Stomach (tissue), 9 donors: ENCODE measurements around the gene TBX3. TPM values are rescaled to one million over a fixed set of nuclear protein-coding genes. Genes with fewer than 3 reads are reported as not detected.

ENCODE experiments used
- DNase-seq, 2 donors: peaks; one replicate each; pipeline versions ENCODE4 v3.0.0 to v3.0.0-alpha.2; 2013 to 2019
- H3K27ac ChIP-seq, 5 donors: fragments of 200-600 bp in 4 of 5; sonication (generic) in 4 of 5; one replicate each; pipeline ENCODE4 v1.5.1; 2013 to 2019; ENCODE audit warnings: mild to moderate bottlenecking in 1 of 5, moderate library complexity in 1 of 5
- H3K27me3 ChIP-seq, 3 donors: fragments of 200-600 bp; sonication (generic); one replicate each; pipeline ENCODE4 v1.5.1; 2017 to 2019; ENCODE audit warnings: mixed run types in 1 of 3
- H3K36me3 ChIP-seq, 4 donors: fragments of 200-600 bp; sonication (generic); 1 replicate in 3 of 4; 2 replicates in 1 of 4; pipeline ENCODE4 v1.5.1; 2016 to 2019
- H3K4me1 ChIP-seq, 4 donors: fragments of 200-600 bp; sonication (generic); one replicate each; pipeline ENCODE4 v1.5.1; 2016 to 2019
- H3K4me3 ChIP-seq, 4 donors: fragments of 200-600 bp; sonication (generic) in 3 of 4; one replicate each; pipeline ENCODE4 v1.5.1; 2016 to 2019; ENCODE audit warnings: mild to moderate bottlenecking in 1 of 4
- H3K9me3 ChIP-seq, 4 donors: fragments of 200-600 bp; sonication (generic); one replicate each; pipeline ENCODE4 v1.5.1; 2016 to 2019
- CTCF ChIP-seq, 7 experiments: fragments of 450-650 bp in 4 of 7; fragments of 200-600 bp in 3 of 7; sonication (generic) in 3 of 7; IDR thresholded peaks; one replicate each; pipeline ENCODE4 v1.5.1; 2016 to 2019; ENCODE audit warnings: antibody characterized with exemption in 7 of 7, control low read depth in 2 of 7, mild to moderate bottlenecking in 1 of 7
- EP300 ChIP-seq: sonication (generic); formaldehyde crosslinking; IDR thresholded peaks from one replicate; pipeline ENCODE4 v1.6.1; 2017; ENCODE audit warnings: antibody characterized with exemption
- POLR2A ChIP-seq, 4 donors: fragments of 450-650 bp; IDR thresholded peaks; one replicate each; pipeline ENCODE4 v1.6.1; 2016; ENCODE audit warnings: antibody characterized with exemption in 4 of 4, control low read depth in 2 of 4, mild to moderate bottlenecking in 1 of 4, moderate library complexity in 1 of 4
- POLR2AphosphoS5 ChIP-seq, 3 donors: sonication (generic); formaldehyde crosslinking; IDR thresholded peaks; one replicate each; pipeline ENCODE4 v1.6.1; 2016; ENCODE audit warnings: antibody characterized with exemption in 3 of 3
- WGBS, 5 donors: extraction: QIAGEN DNeasy Blood & Tissue Kit in 3 of 5; methylation state at CpG; one replicate each; pipeline versions ENCODE4 v1.1.5 to v1.1.7; 2013 to 2018; 5-methylcytosine and 5-hydroxymethylcytosine counted together
- intact Hi-C: fragments of 100-400 bp; cut with DNase I; formaldehyde crosslinking; loops from one replicate; pipeline ENCODE4 v1.15.1; 2023; ENCODE audit warnings: low total_unique reads
- polyA plus RNA-seq, 3 donors: library from polyadenylated mRNA; stranded (reverse); fragments of 200-250 nt; gene quantifications; one replicate each; pipeline ENCODE4 v1.2.3, GENCODE V29; 2013
- total RNA-seq, 5 donors: library from RNA; depleted of rRNA; stranded (reverse); fragments of >200 nt; gene quantifications; one replicate each; pipeline versions ENCODE4 v1.1.0 to v1.2.3, GENCODE V29; 2014 to 2016
- donor health status: healthy with polysubstance abuse.
- donor health status: Bipolar disorder and iron deficiency.
- donor health status: healthy.

Gene TBX3
- total and polyA plus RNA-seq, 8 donors: 2.5 to 12.7 (median 5.7) TPM; not detected in 1

DNA sequence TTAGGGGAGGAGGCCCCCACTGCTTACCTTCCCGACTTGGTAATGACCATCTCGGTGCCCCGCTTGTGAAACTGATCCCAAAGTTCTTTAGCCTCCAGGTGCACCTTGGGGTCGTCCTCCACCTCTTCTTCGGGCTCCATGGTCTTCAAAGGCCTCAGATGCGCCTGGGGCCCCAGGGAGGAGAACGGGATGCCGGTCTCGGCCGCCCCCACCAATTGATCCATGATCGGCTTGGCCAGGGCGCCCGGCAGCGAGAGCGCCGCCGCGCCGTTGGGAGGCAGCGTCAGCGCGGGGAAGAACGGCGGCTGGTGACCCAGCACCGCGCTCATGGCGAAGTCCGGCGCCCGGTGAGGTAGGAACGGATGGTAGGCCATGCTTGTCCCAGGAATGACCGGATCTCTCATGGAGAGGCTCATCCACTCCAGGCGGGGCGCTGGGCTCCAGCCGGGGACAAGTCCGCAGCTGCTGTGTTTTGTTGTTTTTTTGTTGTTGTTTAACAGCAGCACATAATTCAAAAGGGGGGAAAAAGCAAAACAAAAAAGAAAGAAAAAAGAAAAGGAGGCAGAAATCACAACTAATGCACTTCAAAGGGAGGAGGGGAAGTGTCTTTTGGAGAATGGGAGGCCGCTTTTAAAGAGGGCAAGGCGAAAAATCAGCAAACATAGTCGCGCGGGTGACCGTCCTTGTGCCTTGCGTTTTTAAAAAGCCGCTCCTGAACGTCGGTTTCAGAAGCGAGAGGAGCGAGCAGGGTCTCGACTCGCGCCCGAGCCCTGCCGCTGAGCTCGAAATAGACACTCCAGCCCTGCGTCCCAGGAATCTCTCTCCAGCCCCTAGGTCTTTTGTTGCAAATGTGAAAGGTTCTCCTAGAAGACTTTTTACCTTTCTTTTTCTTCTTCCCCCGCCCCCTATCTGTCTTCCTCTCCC lies 928 bp downstream of the TBX3 start:
- H3K27ac ChIP-seq: peak overlapping the region; percentile 52 to 90 (median 87)
- no peaks in the 10 kb centered on the region for H3K36me3 ChIP-seq
- DNase-seq: peak; percentile 46 to 72
- WGBS, 5 donors: 4 to 8% (median 5%) methylated on average over 31 to 56 of the region's 56 CpGs
- no peaks in the 10 kb centered on the region for H3K9me3 ChIP-seq
- TF ChIP-seq POLR2AphosphoS5 (IDR thresholded peaks at IDR 0.05) (no peak), POLR2A (IDR thresholded peaks at IDR 0.05) (no peak), CTCF (IDR thresholded peaks at IDR 0.05) (no peak), EP300 (no peak)
- H3K27me3 ChIP-seq: peaks cover 0 to 100% (median 47%) of the 10 kb centered on the region in 3 donors
- intact Hi-C loops: no loop called here
- H3K4me1 ChIP-seq: peaks cover 13 to 42% (median 42%) of the 10 kb centered on the region in 4 donors
- peak overlapping the region; percentile 46 to 58 (median 51) for H3K4me3 ChIP-seq

DNA sequence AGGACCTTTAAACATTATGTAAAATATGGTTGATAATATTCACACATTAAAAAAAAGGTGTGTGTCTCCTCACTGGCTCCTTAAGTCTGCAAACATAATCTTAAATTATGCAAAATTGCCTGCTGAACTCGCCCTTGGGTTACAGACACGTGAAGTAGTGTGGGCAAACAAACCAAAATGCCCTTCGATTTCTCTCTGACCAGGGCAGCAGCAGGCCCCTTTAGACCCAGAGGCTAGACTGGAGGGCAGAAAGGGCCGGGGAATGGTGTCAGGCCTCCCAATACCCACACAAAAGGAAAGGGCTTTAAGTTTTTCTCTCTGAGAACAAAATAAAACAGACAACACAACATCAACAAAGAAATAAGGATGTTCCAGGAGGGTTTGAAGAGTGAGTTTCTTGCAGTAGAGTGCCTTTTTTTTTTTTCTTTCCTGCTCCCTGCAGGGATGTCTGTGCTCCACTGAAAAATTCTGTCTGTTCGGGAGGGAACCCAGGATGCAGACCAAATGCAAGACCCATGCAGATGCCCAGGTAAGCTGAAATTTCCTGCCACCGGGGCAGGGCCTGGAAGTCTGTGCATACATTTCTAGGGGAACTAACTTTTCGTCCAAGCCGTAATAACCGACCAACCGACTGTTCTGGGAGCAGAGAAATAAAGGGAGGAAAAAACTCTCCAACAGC lies 1.7 kb downstream of the TBX3 start:
- WGBS, 5 donors: 30 to 46% (median 41%) methylated on average over 10 of the region's 10 CpGs
- Histone ChIP-seq H3K27me3 (peaks cover 0 to 96% (median 39%) of the 10 kb centered on the region in 3 donors), H3K4me3 (peak overlapping the region; percentile 46 to 58 (median 51)), H3K36me3 (no peaks in the 10 kb centered on the region), H3K4me1 (peaks cover 12 to 42% (median 34%) of the 10 kb centered on the region in 4 donors), H3K9me3 (no peaks in the 10 kb centered on the region), H3K27ac (peak overlapping the region in 4 of 5 donors; percentile 69 to 90 (median 87))
- TF ChIP-seq POLR2A (IDR thresholded peaks at IDR 0.05) (no peak), CTCF (IDR thresholded peaks at IDR 0.05) (no peak), EP300 (no peak), POLR2AphosphoS5 (IDR thresholded peaks at IDR 0.05) (no peak)
- intact Hi-C loops: no loop called here
- DNase-seq: no peak

- intact Hi-C loops: no loop called here
- DNase-seq: peak in 1 of 2 donors; percentile 45
- Histone ChIP-seq H3K36me3 (no peaks in the 10 kb centered on the region), H3K27ac (peak overlapping the region; percentile 33 to 90 (median 87)), H3K9me3 (no peaks in the 10 kb centered on the region), H3K27me3 (peaks cover 0 to 96% (median 29%) of the 10 kb centered on the region in 3 donors), H3K4me3 (peak overlapping the region; percentile 46 to 58 (median 51)), H3K4me1 (peaks cover 9 to 36% (median 27%) of the 10 kb centered on the region in 4 donors)
- TF ChIP-seq EP300: no peak
- no peak for TF ChIP-seq POLR2AphosphoS5 (IDR thresholded peaks at IDR 0.05)
- TF ChIP-seq CTCF (IDR thresholded peaks at IDR 0.05): no peak
- no peak for TF ChIP-seq POLR2A (IDR thresholded peaks at IDR 0.05)
- 30 to 37% (median 34%) methylated on average over 17 of the region's 17 CpGs for WGBS, 5 donors
Observed at GRCh38 chr12:114681116-114681871, 2.7 kb downstream of the TBX3 start.
